ENCODE data around the gene HCRT. TPM values are rescaled to one million over a fixed set of nuclear protein-coding genes. Genes with fewer than 3 reads are reported as not detected.

The HCRT gene
- total and polyA plus RNA-seq, 2 of the 8 experiments (the other 6 are each of a cell fraction or from before 2014, with no cell fraction given): not detected

DNA sequence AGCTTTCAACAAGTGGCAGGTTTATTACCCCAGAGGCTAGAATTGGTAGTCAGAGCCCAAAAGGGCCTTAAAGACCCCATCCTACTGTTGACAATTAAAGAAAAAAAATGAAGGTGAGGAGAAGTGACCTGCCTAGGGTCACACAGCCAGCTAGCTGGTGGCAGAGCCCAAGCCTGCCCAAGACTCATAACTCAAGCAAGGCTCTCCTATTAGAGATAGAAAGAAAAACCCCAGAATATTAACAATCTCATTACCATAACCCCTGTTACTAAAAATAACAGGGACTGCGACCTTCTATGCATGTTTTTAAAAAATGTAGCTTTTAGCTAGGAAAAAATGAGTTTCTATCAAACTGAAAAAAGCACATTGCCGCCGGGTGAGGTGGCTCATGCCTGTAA, 48.6 kb downstream of the HCRT start (continued):
- TF ChIP-seq CHD7 (IDR thresholded peaks at IDR 0.05; ENCODE audit: insufficient replicate concordance, low read length) (no peak), MAX (IDR thresholded peaks at IDR 0.05) (no peak), TAF1 (IDR thresholded peaks at IDR 0.05; ENCODE audit: low read depth, low read length) (no peak)

Measured in H1 (cell line).